Measurements from ENCODE around the gene NANOS1.

GRCh38 chr10:119001717-119002500 is 27.6 kb upstream of the NANOS1 start:
- TF ChIP-seq ZNF462 (CRISPR knock-in tag; IDR thresholded peaks at IDR 0.05) (no peak), ETS1 (IDR thresholded peaks at IDR 0.05) (no peak), CTCF (conservative IDR thresholded peaks at IDR 0.05; ENCODE audit: low read depth in 2 of 2) (no peak), EZH2 (IDR thresholded peaks at IDR 0.05; ENCODE audit: low read depth, unreplicated experiment) (no peak), JUNB (IDR thresholded peaks at IDR 0.05; ENCODE audit: unreplicated experiment) (no peak), REST (IDR thresholded peaks at IDR 0.05; ENCODE audit: unreplicated experiment) (no peak), ZNF114 (CRISPR knock-in tag; IDR thresholded peaks at IDR 0.05) (no peak), POLR2AphosphoS5 (IDR thresholded peaks at IDR 0.05; ENCODE audit: low read depth) (no peak), EZH2phosphoT487 (IDR thresholded peaks at IDR 0.05; ENCODE audit: unreplicated experiment) (no peak), CREB1 (CRISPR knock-in tag; IDR thresholded peaks at IDR 0.05; ENCODE audit: low read depth) (no peak)

Data from GM23338 (cell line).